ENCODE results near the gene ST3GAL2.
"Not testable (repeated sequence)": the region's sequence is repeated elsewhere in the genome, so short reads cannot be mapped to it uniquely, and the experiment has no call there.

ST3GAL2 gene

DNA sequence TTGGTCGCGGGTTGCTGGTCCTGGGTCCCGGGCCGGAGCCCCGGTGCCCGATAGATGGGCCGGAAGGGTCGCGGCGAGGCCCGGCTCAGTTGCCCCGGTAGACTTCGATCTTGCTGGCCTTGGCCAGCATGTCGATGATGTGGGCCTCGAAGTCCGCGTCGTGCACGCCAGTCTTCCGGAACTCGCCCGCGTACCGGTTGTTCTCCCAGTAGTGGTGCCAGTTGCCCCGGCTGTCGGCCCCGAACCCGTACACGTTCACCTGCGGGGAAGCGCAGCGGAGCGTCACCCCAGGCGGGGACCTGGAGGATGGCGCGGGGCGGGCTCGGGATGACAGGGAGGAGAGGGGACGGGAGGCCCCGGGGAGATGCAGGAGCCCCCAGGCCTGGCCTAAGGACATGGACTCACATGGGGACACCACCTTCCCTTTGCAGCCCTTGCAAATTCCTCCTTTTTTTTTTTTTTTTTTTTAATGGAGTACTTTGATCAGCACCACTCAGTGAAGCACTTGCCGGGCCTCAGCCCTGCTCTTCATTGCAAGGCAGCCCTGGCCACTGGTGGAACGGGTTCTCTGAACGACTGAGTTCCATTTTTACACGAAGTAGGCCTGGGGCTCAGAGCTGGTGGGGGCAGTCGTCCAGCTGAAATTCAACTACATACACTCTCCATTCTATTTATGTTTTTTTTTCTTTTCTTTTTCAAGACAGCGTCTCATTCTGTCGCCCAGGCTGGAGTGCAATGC, 57.1 kb downstream of the ST3GAL2 start:
- DNase-seq, result no peak

- DNase-seq, result peak; percentile 96
Observed at GRCh38 chr16:70380919-70381603, 57.8 kb downstream of the ST3GAL2 start.

- peak; percentile 66 for DNase-seq
Observed at GRCh38 chr16:70380248-70380918, 58.5 kb downstream of the ST3GAL2 start.

DNA sequence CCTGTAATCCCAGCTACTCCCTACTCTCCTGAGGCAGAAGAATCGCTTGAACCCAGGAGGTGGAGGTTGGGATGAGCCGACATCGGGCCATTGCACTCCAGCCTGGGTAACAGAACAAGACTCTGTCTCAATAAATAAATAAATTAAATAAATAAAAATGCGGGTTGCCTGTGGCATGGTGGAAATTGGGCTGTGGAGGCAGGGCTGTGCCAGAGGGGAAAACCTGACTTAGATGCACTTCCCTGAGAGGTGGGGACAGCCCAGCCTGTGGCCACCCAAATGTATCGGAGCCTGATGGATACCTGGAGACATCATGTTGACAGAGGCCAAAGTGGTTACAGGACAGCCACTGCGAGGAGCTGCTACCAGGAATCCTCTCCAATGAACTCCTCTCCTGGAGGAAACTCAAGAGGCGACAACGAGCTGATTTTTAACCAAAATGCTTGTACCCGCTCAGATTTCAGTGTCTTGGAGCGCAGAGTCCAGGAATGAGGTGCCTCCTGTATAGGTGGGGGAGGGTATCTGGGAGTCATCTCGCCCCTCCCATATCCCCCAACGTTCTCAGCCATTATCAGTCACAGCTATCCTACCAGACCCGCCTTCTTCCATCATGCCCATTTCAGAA, 59.9 kb downstream of the ST3GAL2 start:
- DNase-seq, result no peak

DNA sequence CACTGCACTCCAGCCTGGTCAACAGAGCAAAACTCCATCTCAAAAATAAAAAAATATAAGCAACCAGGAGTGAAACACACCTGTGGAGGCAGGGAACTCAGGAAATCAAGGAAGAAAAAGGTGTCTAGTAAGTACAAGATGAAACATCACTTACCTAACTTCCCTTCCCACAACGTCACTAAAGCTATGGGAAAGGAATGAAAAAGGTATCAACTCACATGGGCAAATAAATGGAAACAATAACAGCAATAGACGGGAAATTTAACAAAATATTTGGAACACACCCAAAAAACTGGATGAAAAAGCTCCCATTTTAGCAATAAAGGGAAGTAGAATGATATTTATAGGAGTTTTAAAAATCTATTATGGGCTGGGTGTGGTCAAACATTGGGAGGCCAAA, 61.1 kb downstream of the ST3GAL2 start:
- DNase-seq, result no peak

DNA sequence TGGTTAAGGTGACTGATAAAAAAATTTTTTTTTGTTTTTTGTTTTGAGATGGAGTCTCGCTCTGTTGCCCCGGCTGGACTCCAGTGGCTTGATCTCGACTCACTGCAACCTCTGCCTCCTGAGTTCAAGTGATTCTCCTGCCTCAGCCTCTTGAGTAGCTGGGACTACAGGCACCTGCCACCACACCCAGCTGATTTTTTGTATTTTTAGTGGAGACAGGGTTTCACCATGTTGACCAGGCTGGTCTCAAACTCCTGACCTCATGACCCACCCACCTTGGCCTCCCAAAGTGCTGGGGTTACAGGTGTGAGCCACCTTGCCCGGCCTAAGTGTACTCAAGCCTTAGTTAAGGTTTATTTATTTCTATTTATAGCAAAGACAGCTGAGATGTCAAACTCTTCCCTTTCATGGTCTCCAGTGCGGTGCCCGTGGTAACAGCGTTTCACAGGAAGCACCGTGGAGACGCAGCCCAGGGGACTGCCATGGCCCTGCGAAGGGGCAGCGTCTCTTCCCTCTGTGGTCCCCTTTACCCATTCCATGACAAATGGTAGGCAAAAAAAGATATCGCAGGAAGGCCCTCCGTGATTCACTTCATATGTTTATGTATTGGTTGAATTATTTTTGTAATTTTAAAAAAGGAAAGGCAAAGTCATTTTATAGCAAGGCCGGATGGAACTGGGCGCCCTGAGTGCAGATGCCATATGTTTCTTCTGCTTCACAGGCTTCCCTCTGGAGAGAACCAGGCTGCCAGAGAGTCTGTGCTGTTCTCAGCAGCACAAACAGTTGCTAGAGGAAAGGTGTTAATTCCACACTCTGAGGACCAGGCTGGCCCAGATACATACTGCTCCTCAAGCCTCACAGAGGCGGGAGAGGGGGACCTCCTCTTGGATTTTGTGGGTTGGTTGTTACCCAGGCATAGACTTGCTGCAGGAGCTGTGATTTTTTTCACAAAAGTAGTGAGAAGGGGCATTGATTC, 63.0 kb downstream of the ST3GAL2 start:
- no peak for DNase-seq

GRCh38 chr16:70374213-70374612, 64.7 kb downstream of the ST3GAL2 start:
- no peak for DNase-seq

DNA sequence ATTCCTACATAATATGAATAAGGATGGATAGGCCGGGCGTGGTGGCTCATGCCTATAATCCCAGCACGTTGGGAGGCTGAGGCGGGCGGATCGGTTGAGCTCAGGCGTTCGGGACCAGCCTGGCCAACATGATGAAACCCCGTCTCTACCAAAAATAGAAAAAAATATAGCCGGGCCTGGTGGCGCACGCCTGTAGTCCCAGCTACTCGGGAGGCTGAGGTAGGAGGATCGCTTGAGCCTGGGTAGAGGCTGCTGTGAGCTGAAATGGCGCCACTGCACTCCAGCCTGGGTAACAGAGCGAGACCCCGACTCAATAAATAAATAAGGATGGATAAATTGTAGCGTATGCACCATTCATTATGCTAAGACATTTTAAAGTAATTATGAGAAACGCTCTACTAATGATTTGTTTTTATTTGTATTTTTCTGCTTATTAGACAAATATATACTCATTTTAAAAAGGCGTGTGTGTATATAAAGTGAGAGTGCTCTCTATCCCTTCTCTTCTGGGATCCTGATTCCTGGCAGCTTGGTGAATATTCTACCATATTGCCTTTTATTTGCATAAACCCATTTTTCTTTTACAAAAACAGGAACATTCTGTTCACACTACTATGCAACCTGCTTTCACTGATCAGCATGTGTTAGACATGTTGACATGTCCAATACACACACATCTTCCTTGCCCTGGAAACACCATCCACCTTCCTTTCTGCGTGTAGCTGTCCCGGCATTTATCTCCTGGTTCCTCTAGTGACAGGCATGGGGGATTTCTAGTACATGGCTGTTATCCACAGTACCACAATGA, 65.8 kb downstream of the ST3GAL2 start:
- DNase-seq, result no peak

DNA sequence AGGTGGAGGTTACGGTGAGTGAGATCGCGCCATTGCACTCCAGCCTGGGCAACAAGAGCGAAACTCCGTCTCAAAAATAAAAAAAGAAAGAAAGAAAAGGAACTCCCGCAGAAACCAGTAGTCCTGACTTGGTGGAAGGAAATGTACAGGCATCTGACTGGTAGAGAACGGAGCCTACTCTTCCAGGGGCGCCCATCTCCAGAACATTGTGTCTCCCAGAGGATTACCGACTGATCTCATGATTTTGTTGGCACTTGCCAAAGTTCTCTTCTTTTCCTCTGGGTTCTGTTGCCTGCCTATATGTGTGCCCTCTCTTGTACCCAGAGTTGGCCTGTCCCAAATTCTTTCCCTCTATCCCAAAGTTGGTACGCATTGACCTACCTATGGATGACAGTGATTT, 68.0 kb downstream of the ST3GAL2 start:
- DNase-seq, result no peak

- DNase-seq, result peak; percentile 51
Observed at GRCh38 chr16:70370145-70370544, 68.8 kb downstream of the ST3GAL2 start.

DNA sequence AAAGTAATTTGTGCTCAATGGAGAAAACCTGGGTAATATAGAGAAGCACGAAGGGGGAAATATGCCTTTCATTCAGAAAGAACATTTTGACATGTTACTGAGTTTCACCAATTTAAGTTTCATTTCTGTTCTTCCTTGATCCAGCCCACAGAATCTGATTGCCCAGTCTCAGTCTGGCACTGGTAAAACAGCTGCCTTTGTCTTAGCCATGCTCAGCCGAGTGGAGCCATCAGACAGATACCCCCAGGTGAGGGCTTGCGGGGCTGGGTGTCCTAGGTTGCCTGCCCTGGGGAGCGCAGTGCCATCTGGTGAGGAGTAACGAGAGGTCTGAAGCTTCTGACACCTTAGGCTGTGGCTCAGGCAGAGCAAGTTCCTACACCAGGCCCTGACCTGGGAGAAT, 74.5 kb downstream of the ST3GAL2 start:
- no peak for DNase-seq

GRCh38 chr16:70359552-70359951, 79.3 kb downstream of the ST3GAL2 start:
- DNase-seq, result no peak

GRCh38 chr16:70349783-70350182, 89.1 kb downstream of the ST3GAL2 start:
- no peak for DNase-seq

DNA sequence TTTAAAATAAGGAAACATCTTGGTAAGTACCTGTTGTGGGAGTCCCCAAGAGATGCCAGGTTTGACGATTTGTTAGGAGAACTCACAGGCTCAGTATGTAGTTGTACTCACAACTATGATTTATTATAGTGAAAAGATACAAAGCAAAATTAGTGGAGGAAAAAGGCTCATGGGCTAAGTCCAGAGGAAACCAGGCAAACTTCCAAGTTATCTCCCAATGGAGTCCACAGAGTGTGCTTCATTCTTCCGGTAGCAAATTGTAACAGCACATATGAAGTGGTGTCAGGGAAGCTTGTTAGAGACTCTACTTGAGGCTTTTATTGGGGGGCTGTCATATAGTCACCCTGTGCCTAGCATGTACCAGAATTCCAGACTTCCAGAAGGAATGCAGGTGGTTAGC, 89.9 kb downstream of the ST3GAL2 start:
- no peak for DNase-seq

DNA sequence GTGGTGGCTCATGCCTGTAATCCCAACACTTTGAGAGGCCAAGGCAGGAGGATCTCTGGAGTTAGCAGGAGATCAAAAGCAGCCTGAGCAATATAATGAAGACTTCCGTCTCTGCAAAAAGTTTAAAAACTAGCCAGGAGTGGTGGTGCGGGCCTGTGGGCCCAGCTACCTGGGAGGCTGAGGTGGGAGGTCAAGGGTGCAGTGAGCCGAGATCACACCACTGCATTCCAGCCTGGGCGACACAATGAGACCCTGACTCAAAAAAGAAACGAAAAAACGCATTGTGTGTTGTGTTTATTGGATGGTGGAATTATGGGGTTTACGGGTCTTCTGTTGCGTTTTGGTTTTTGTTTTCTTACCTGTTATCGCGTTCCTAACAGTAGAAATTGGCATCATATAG, 93.1 kb downstream of the ST3GAL2 start:
- no peak for DNase-seq

DNA sequence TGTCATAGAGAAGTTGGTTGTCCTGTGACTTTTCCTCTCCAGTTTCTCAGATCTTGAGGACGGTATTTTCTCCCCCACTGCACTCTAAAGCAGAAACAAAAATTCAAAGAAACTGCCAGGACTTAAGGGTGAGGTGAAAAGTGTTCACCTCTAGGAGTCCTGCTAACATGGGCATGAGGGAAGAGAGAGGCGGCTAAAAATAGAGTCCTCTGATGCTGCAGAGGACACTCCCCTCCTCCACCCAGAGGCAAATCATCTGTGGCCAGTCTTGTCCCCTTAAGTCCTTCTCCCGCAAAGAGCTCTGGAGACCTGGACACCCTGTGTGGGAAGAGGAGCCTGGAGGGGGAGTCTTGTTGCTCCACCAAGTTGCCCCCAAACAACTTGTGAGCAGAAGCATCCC, 96.9 kb downstream of the ST3GAL2 start:
- DNase-seq, result no peak

DNA sequence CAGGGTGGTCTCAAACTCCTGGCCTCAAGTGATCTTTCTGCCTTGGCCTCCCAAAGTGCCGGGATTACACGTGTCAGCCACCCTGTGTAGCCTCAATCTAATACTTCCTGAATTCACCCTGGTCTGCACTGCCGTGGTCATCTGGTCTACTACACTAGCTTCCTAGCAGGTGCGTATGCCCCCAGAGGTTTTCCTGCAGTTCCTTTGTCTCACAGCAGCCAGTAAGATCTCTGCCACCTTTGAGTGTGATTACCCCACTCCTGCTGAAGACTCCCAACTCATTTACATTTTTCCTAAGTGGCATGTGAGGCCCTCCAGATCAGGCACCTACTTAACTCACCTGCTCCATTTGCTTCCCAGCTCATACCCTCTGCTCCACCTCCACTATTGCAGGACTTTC, 97.3 kb downstream of the ST3GAL2 start:
- no peak for DNase-seq

DNA sequence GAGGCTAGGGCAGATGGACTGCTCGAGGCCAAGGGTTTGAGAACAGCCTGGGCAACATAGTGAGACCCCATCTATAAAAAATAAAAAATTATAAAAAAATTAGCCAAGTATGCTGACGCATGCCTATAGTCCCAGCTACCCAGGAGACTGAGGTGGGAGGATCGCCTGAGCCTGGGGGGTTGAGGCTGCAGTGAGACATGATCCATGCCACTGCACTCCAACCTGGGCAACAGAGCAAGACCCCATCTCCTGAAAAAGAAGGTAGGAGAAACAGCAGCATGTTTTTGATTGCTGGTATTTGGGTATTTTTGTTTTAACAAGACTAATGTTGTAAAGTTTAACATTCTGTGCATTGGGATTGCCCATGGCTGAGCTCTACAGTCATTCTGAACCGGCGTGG, 101.1 kb downstream of the ST3GAL2 start:
- DNase-seq, result no peak

DNA sequence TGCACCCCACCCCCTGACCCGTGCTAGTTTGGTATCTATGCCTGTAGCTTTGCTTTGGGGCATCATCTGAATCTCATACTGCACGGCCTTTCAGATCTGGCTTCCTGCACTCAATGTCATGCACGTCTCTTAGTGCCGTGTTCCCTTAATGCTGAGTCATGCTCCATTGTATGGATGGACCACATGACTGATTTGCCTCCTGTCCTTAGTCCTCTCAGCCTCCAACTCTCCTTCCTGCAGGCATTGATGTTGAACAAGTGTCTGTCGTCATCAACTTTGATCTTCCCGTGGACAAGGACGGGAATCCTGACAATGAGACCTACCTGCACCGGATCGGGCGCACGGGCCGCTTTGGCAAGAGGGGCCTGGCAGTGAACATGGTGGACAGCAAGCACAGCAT, 106.2 kb downstream of the ST3GAL2 start:
- not testable (repeated sequence) for DNase-seq

DNA sequence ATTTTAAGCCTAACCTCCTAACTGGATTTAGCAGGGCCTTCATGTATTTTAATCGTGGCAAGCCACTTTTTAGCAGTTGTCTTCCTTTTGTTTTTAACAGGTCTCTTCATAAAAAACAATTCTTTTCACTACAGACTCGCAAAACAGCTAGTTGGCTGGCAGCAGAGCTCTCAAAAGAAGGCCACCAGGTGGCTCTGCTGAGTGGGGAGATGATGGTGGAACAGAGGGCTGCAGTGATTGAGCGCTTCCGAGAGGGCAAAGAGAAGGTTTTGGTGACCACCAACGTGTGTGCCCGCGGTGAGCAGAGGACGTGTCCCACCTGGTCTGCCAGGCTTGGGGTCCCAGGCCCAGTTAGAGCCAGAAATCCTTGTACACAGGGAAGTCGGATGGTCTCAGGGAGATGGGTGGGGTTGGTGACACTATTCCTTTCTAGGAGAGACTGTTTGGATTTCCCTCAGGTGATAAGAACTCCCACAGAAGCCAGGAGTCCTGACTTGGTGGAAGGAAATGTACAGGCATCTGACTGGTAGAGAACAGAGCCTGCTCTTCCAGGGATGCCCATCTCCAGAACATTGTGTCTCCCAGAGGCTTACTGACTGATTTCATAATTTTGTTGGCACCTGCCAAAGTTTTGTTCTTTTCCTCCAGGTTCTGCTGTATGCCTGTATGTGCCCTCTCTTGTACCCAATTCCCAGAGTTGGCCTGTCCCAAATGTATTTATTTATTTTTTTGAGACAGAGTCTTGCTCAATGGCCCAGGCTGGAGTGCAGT, 107.1 kb downstream of the ST3GAL2 start:
- peak; percentile 10 for DNase-seq

- no peak for DNase-seq
Observed at GRCh38 chr16:70331091-70331490, 107.8 kb downstream of the ST3GAL2 start.
